A549 treated with RU486 at 1 μM for 4 hours (cell line): ENCODE results near the gene TBC1D30. TPM values are rescaled to one million over a fixed set of nuclear protein-coding genes. Genes with fewer than 3 reads are reported as not detected.

ENCODE experiments used
- total RNA-seq: library from RNA; stranded (reverse); fragments of 200-300 nt; extraction: Qiagen RNA extraction; gene quantifications from 5 replicates; pipeline ENCODE4 v1.2.3, GENCODE V29; 2022; ENCODE audit warnings: low read depth

TBC1D30 gene, protein sequence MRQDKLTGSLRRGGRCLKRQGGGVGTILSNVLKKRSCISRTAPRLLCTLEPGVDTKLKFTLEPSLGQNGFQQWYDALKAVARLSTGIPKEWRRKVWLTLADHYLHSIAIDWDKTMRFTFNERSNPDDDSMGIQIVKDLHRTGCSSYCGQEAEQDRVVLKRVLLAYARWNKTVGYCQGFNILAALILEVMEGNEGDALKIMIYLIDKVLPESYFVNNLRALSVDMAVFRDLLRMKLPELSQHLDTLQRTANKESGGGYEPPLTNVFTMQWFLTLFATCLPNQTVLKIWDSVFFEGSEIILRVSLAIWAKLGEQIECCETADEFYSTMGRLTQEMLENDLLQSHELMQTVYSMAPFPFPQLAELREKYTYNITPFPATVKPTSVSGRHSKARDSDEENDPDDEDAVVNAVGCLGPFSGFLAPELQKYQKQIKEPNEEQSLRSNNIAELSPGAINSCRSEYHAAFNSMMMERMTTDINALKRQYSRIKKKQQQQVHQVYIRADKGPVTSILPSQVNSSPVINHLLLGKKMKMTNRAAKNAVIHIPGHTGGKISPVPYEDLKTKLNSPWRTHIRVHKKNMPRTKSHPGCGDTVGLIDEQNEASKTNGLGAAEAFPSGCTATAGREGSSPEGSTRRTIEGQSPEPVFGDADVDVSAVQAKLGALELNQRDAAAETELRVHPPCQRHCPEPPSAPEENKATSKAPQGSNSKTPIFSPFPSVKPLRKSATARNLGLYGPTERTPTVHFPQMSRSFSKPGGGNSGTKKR
- total RNA-seq, result 1.7 to 2.5 TPM (median 1.9 TPM) in 5 replicates

GRCh38 chr12:64824500-64825142, at the start of gene TBC1D30:
Gene TBC1D30, plus strand, starts transcription at chr12:64824647. Its CDS starts 233 bp downstream, at chr12:64824880.

Other genes starting within 250 kb of the TBC1D30 start
- gene RASSF3, start 214.2 kb upstream of the TBC1D30 start, total RNA-seq, result 27.0 to 31.4 TPM (median 30.7 TPM) in 5 replicates
- gene GNS, start 65.2 kb upstream of the TBC1D30 start, total RNA-seq, result 40.2 to 57.0 TPM (median 54.8 TPM) in 5 replicates